Measurements from ENCODE around the gene PRKCA.

GRCh38 chr17:66573078-66573477 lies 270.7 kb downstream of the PRKCA start:
- TF ChIP-seq POLR2AphosphoS5 (IDR thresholded peaks at IDR 0.05) = no peak
- TF ChIP-seq CTCF (IDR thresholded peaks at IDR 0.05) = no peak
- TF ChIP-seq POLR2A (IDR thresholded peaks at IDR 0.05; ENCODE audit: low read depth) = no peak
- no peak for TF ChIP-seq EP300 (IDR thresholded peaks at IDR 0.05)
